ENCODE measurements around the gene SPPL3. TPM values are rescaled to one million over a fixed set of nuclear protein-coding genes. Genes with fewer than 3 reads are reported as not detected.

Gene SPPL3
- total RNA-seq, 1 donor from 2014 or later: 25.8 TPM

DNA sequence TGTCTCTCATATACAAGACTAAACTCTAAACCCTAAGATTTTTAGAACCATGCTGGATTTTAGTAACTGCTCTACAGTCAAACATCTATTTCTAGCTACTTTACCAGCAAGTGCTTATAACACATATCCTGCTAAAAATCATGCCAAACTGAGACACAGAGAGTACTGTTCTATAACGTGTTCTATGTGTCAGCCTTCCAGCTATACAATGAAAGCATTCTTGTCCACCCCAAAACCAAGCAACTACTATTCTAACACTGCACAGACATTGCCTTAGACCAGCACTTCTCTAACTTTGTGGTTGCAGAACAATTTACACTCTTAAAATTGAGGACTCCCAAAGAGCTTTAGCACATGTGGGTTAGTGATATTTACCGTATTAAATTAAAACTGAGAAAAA lies 85.7 kb downstream of the SPPL3 start:
- H3K9ac ChIP-seq: no peak overlapping the region
- H3K79me2 ChIP-seq (ENCODE audit: low read depth): peaks cover 72% of the 10 kb centered on the region
- H3K4me2 ChIP-seq: no peak overlapping the region
- no peak overlapping the region for H3K4me3 ChIP-seq
- peaks cover 34% of the 10 kb centered on the region for H4K20me1 ChIP-seq (ENCODE audit: low read depth)
- H3K27me3 ChIP-seq: no peaks in the 10 kb centered on the region
- H3K27me3 Mint-ChIP-seq (ENCODE audit: insufficient read depth, low read depth): no peaks in the 10 kb centered on the region
- peaks cover 10% of the 10 kb centered on the region for H3F3A ChIP-seq (ENCODE audit: low read depth)
- no peaks in the 10 kb centered on the region for H3K36me3 ChIP-seq
- no peak for DNase-seq (ENCODE audit: low spot score)
- H3K4me1 ChIP-seq: peaks cover 30% of the 10 kb centered on the region
- no peaks in the 10 kb centered on the region for H3K36me3 Mint-ChIP-seq
- no peak for TF ChIP-seq EZH2phosphoT487 (IDR thresholded peaks at IDR 0.05)
- TF ChIP-seq, protein P1, sequence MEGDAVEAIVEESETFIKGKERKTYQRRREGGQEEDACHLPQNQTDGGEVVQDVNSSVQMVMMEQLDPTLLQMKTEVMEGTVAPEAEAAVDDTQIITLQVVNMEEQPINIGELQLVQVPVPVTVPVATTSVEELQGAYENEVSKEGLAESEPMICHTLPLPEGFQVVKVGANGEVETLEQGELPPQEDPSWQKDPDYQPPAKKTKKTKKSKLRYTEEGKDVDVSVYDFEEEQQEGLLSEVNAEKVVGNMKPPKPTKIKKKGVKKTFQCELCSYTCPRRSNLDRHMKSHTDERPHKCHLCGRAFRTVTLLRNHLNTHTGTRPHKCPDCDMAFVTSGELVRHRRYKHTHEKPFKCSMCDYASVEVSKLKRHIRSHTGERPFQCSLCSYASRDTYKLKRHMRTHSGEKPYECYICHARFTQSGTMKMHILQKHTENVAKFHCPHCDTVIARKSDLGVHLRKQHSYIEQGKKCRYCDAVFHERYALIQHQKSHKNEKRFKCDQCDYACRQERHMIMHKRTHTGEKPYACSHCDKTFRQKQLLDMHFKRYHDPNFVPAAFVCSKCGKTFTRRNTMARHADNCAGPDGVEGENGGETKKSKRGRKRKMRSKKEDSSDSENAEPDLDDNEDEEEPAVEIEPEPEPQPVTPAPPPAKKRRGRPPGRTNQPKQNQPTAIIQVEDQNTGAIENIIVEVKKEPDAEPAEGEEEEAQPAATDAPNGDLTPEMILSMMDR (IDR thresholded peaks at IDR 0.05): no peak
- no peak for TF ChIP-seq EZH2 (IDR thresholded peaks at IDR 0.05)
- H3K9me3 ChIP-seq (ENCODE audit: low read depth): no peaks in the 10 kb centered on the region
- no peaks in the 10 kb centered on the region for H3K9me3 Mint-ChIP-seq
- H3K4me3 Mint-ChIP-seq: no peak overlapping the region
- no peak overlapping the region for H3K27ac Mint-ChIP-seq
- no peak overlapping the region for H3K27ac ChIP-seq
- no peak overlapping the region for H2AFZ ChIP-seq (replicated peaks)
- peaks cover 26% of the 10 kb centered on the region for H3K4me1 Mint-ChIP-seq

DNA sequence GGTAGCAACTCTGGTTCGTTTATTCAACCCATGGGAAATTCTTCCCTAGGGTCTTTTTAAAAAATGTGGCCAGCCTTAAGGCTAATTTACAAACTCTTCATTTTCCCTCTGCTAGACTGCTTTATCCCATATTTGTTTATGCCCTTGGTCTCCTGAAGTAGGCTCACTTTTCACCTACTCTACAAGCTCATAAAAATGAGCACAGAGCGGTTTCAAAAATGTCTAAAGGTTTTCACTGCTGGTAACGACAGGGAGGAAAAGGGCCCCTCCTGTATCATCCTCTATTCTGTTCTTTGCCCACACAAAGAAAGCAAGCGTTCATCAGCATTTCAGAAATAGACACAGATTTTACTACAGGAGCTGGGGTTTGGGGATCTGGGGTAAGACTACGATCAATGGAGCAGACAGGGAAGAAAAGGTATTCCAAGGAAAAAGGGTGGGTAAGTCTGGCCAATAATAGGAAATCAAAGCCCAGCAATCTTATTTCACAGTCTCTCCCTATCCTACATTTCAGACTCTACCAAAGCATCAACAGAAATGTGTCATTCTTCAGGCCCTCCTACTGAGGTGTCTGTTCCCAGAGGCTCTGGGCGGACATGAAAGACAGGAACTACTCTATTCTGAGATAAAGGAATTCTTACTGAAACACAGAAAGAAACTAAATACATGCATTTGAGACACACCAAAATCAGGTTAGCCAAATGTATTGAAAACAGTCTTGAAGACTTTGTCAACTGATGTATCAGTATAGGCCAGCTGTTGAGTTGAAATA lies 86.4 kb downstream of the SPPL3 start:
- H3K9ac ChIP-seq: no peak overlapping the region
- H3K27me3 Mint-ChIP-seq (ENCODE audit: insufficient read depth, low read depth): no peaks in the 10 kb centered on the region
- H3K4me2 ChIP-seq: peak overlapping the region; percentile 17
- no peak for DNase-seq (ENCODE audit: low spot score)
- H3K9me3 Mint-ChIP-seq: no peaks in the 10 kb centered on the region
- H3K36me3 ChIP-seq: no peaks in the 10 kb centered on the region
- TF ChIP-seq EZH2phosphoT487 (IDR thresholded peaks at IDR 0.05) (no peak), EZH2 (IDR thresholded peaks at IDR 0.05) (no peak)
- TF ChIP-seq, protein P1 (IDR thresholded peaks at IDR 0.05): no peak
- H3K27ac Mint-ChIP-seq: peak overlapping the region; percentile 51
- no peak overlapping the region for H3K4me3 ChIP-seq
- H3K27me3 ChIP-seq: no peaks in the 10 kb centered on the region
- peak overlapping the region; percentile 17 for H3K4me3 Mint-ChIP-seq
- peaks cover 27% of the 10 kb centered on the region for H4K20me1 ChIP-seq (ENCODE audit: low read depth)
- H3K27ac ChIP-seq: no peak overlapping the region
- no peaks in the 10 kb centered on the region for H3K9me3 ChIP-seq (ENCODE audit: low read depth)
- peaks cover 24% of the 10 kb centered on the region for H3K4me1 ChIP-seq
- peaks cover 5% of the 10 kb centered on the region for H3F3A ChIP-seq (ENCODE audit: low read depth)
- no peak overlapping the region for H2AFZ ChIP-seq (replicated peaks)
- H3K4me1 Mint-ChIP-seq: peaks cover 21% of the 10 kb centered on the region
- peaks cover 70% of the 10 kb centered on the region for H3K79me2 ChIP-seq (ENCODE audit: low read depth)
- H3K36me3 Mint-ChIP-seq: no peaks in the 10 kb centered on the region

DNA sequence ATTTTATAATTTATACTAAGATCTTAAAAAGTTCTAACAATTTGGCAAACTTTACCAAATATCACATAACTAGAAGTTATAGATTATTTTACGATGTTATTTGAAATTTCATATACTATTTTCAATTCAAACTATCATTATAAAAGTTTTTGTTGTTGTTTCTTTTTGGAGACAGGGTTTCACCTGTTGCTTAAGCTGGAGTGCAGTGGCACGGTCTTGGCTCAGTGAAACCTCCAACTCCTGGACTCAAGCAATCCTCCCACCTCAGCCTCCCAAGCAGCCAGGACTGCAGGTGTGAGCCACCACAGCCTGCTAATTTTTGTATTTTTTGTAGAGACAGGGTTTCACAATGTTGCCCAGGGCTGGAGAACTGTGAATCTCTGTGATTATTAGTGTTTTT lies 87.8 kb downstream of the SPPL3 start:
- Histone ChIP-seq H3K36me3 (no peaks in the 10 kb centered on the region), H3K27me3 (no peaks in the 10 kb centered on the region), H3K4me3 (no peak overlapping the region), H2AFZ (replicated peaks) (no peak overlapping the region), H3K4me1 (peaks cover 21% of the 10 kb centered on the region), H3K4me2 (no peak overlapping the region), H3K9me3 (ENCODE audit: low read depth) (no peaks in the 10 kb centered on the region), H3K9ac (no peak overlapping the region), H3K79me2 (ENCODE audit: low read depth) (peaks cover 60% of the 10 kb centered on the region), H3K27ac (no peak overlapping the region), H4K20me1 (ENCODE audit: low read depth) (peaks cover 20% of the 10 kb centered on the region), H3F3A (ENCODE audit: low read depth) (no peaks in the 10 kb centered on the region)
- no peaks in the 10 kb centered on the region for H3K36me3 Mint-ChIP-seq
- H3K27ac Mint-ChIP-seq: no peak overlapping the region
- TF ChIP-seq, protein P1 (IDR thresholded peaks at IDR 0.05): no peak
- TF ChIP-seq EZH2 (IDR thresholded peaks at IDR 0.05) (no peak), EZH2phosphoT487 (IDR thresholded peaks at IDR 0.05) (no peak)
- peaks cover 13% of the 10 kb centered on the region for H3K4me1 Mint-ChIP-seq
- no peaks in the 10 kb centered on the region for H3K27me3 Mint-ChIP-seq (ENCODE audit: insufficient read depth, low read depth)
- no peak for DNase-seq (ENCODE audit: low spot score)
- H3K4me3 Mint-ChIP-seq: no peak overlapping the region
- no peaks in the 10 kb centered on the region for H3K9me3 Mint-ChIP-seq
